COR-L47 (cell line): ENCODE results near the gene OR2G2.

Source experiments
- DNase-seq: peaks from one replicate; lab custom pipeline; 2025; lab: John Stamatoyannopoulos, UW

The OR2G2 gene

DNA sequence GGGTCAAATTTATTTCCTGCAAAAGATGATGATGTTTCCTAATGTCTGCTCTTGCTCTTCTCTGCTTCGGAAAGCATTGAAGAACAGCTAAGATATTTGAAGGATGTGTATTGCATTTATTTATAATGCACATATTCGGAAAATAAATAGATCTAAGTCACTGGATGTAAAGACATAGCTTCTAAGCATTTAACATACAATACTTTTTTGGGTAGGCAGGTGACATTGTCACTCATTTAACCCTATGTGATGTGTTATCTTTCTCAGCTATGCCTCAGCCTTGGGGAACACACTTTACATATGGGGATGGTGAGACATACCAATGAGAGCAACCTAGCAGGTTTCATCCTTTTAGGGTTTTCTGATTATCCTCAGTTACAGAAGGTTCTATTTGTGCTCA, at the start of gene OR2G2:
OR2G2 (plus strand) TSS at position 301 of the 400 bp plus-strand sequence; CDS start at position 301, 0 bp downstream.
- no peak for DNase-seq

- no peak for DNase-seq
Observed at GRCh38 chr1:247538561-247538960, 49.6 kb upstream of the OR2G2 start.

GRCh38 chr1:247539215-247539614, 48.9 kb upstream of the OR2G2 start:
- DNase-seq, result no peak

DNA sequence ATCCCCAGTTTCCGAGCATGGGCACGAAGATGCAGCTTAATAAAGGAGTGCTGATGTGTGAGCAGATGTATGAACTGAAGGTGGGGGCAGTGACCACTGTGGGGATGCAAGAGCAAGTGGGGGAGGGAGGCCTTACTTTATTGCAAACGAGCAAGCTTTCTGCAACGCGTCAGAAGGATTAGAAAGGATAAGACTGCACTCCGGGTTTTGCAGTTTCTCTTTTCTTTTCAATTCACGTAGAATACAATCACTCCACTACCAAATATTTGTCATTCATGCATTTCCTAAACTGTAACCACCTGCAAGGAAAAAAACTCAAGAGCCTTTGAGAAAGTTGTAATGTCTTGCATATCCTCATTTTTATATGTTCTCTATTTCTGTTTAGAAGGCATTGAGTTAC, 47.6 kb upstream of the OR2G2 start:
- no peak for DNase-seq

- DNase-seq, result no peak
Observed at GRCh38 chr1:247542811-247543210, 45.3 kb upstream of the OR2G2 start.

- DNase-seq, result no peak
Observed at GRCh38 chr1:247548092-247548491, 40.1 kb upstream of the OR2G2 start.

DNA sequence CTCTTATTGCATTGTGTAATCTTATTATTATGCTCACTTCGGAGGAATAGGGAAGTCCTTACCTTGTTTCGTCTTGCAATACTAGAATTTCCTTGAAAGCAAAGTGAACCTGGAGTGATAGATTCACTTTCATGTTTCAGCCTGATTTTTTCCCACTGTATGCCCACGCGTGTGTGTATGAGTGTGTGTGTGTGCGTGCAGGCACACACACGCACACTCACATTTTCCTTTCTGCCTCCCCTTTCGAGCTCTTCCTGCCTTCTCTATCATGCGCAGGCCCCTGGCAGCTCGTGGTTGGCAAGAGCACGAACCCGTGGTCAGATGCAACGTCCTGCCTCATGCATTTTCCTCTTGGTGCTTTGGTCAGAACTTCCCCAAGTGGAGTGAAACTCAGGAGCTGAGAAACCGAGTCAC, 39.4 kb upstream of the OR2G2 start, which contains the start of gene GCSAML:
GCSAML (plus strand) TSS at position 366 of the 414 bp plus-strand sequence. CDS start 58 bp downstream, outside the sequence.
- DNase-seq, result no peak

- no peak for DNase-seq
Observed at GRCh38 chr1:247551721-247552120, 36.4 kb upstream of the OR2G2 start.

GRCh38 chr1:247552231-247552630, 35.9 kb upstream of the OR2G2 start:
- DNase-seq, result no peak

- no peak for DNase-seq
Observed at GRCh38 chr1:247557926-247558674, 30.1 kb upstream of the OR2G2 start.

- no peak for DNase-seq
Observed at GRCh38 chr1:247561711-247562110, 26.4 kb upstream of the OR2G2 start.

GRCh38 chr1:247562198-247562597, 26.0 kb upstream of the OR2G2 start:
- no peak for DNase-seq

GRCh38 chr1:247574236-247574635, 13.9 kb upstream of the OR2G2 start:
- no peak for DNase-seq

- DNase-seq, result no peak
Observed at GRCh38 chr1:247574664-247575063, 13.5 kb upstream of the OR2G2 start.

- no peak for DNase-seq
Observed at GRCh38 chr1:247576514-247576913, 11.6 kb upstream of the OR2G2 start.

DNA sequence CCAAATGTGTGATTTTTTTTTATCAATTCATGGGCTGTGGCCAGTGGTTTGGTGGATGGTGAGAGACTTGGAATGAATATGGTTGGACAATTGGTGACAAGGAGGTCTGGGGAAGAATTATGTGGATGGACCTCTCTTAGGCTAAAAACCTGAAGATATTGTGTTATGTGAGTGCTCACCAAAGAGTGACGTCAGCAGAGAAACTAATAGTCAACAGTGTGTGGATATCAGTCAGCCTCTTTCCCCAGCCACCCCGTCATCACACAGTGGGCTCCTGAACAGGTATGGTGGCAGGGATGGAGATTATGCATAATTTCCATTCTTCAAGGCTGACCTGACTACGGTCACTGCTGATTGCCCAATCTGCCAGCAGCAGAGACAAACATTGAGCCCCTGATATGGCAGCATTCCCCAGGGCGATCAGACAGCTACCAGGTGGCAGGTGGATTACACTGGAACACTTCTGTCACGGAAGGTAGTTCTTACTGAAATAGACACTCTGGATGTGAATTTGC, 9.2 kb upstream of the OR2G2 start:
- DNase-seq, result no peak

GRCh38 chr1:247605286-247605685, 17.1 kb downstream of the OR2G2 start, which contains the start of gene OR2G3:
TSS of gene OR2G3 (plus strand) at chr1:247605586. CDS start at chr1:247605586, 0 bp downstream.
- no peak for DNase-seq

- no peak for DNase-seq
Observed at GRCh38 chr1:247613405-247613804, 25.2 kb downstream of the OR2G2 start.

DNA sequence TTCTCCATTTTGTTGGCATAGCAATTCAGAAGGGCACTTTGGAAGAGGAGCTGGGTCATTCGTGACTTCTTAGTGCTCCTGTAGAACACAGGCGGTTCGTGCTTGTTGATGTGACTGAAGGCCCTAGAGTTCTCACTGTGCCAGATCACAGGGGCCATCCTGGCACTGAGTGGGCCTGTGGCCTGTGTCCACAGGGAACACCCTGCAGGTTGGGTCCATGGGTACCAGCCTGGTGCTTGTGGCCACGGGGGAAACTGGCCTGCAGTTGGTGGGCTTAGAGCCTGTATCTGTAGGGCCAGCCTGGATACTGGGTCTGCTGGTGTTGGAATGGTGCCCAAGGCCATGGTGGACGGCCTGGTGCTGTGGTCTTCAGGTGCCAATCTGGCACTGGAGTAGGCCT, 26.5 kb downstream of the OR2G2 start:
- DNase-seq, result no peak

DNA sequence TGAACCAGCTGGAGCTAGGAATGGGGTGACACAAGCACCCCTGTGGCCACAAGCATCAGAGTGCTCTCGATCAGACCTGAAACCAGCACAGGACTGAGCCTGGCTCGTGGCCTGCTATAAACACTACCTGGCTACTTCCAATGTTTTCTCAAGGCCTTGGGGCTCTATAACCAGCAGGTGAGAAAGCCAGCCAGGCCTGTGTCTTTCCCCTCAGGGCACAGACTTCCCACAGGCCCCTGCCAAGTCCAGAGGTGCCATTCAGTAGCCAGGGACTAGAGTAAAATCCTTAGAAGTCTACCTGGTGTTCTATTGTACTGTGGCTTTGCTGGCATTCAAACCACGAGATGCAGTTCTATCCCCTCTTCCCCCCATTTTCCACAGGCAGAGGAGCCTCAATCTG, 39.8 kb downstream of the OR2G2 start:
- DNase-seq, result no peak

- no peak for DNase-seq
Observed at GRCh38 chr1:247638011-247638410, 49.9 kb downstream of the OR2G2 start.

DNA sequence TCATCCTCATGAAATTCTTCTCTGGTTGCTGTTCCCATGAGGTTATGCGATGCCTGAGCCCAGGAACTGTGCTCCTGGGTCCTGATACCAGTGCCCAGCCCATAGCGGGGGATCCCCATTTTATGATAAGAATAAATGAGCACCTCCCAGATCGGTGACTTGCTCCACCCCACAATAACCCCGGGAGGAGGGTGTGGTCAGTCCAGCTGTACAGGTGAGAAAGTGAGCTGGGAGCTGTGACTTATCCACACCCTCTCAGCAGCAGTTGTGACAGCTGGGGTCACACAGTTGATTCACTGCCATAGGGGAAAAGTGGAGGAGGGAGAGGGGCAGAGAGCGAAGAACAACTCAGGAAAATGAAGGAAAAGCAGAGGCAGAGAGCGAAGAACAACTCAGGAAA, 50.6 kb downstream of the OR2G2 start:
- no peak for DNase-seq
